Thoracic aorta (tissue), 2 donors: ENCODE measurements around the gene GNAL. TPM values are rescaled to one million over a fixed set of nuclear protein-coding genes. Genes with fewer than 3 reads are reported as not detected.

Experiments used
- ATAC-seq: fragments of 150-250 bp; one replicate; pipeline ENCODE4 v1.8.0; 2017; ENCODE audit warnings: low read depth; ENCODE audit not compliant: insufficient number of reproducible peaks, low FRiP score
- DNase-seq: peaks from one replicate; pipeline ENCODE4 v3.0.0-alpha.2; 2020; ENCODE audit warnings: low spot score
- H3K27ac ChIP-seq, 2 donors: fragments of 200-600 bp; sonication (generic); 1 replicate in 1 of 2; 2 replicates in 1 of 2; pipeline ENCODE4 v1.5.1; 2016; ENCODE audit warnings: mild to moderate bottlenecking in 2 of 2, moderate library complexity in 2 of 2
- H3K27me3 ChIP-seq: fragments of 200-600 bp; sonication (generic); replicated peaks from 2 replicates; pipeline ENCODE4 v1.6.0; 2016; ENCODE audit warnings: mild to moderate bottlenecking; ENCODE audit not compliant: insufficient read depth
- H3K36me3 ChIP-seq: fragments of 200-600 bp; sonication (generic); one replicate; pipeline ENCODE4 v1.5.1; 2016
- H3K4me1 ChIP-seq, 2 donors: fragments of 200-600 bp; sonication (generic); 1 replicate in 1 of 2; 2 replicates in 1 of 2; pipeline versions ENCODE4 v1.5.1 to v1.6.0; 2016; ENCODE audit warnings: low read depth in 2 of 2, mild to moderate bottlenecking in 1 of 2; ENCODE audit not compliant: control insufficient read depth in 1 of 2
- H3K4me3 ChIP-seq: fragments of 200-600 bp; sonication (generic); 2 replicates; pipeline ENCODE4 v1.5.1; 2016; ENCODE audit warnings: mild to moderate bottlenecking
- H3K9me3 ChIP-seq: fragments of 200-600 bp; sonication (generic); 2 replicates; pipeline ENCODE4 v1.5.1; 2016
- CTCF ChIP-seq: fragments of 200-600 bp; sonication (generic); IDR thresholded peaks from one replicate; pipeline ENCODE4 v1.5.1; 2019; ENCODE audit warnings: antibody characterized with exemption
- total RNA-seq, 2 donors: library from RNA; depleted of rRNA; stranded (reverse); fragments of >200 nt; gene quantifications; one replicate each; pipeline versions ENCODE4 v1.1.0 to v1.2.3, GENCODE V29; 2016

GNAL gene
- total RNA-seq, 2 donors from 2014 or later, result 4.2 to 20.4 TPM

GRCh38 chr18:11658989-11659388 lies 30.1 kb upstream of the GNAL start:
- ATAC-seq, result no peak
- Histone ChIP-seq H3K9me3 (no peaks in the 10 kb centered on the region), H3K27ac (no peak overlapping the region), H3K36me3 (no peaks in the 10 kb centered on the region), H3K4me1 (no peaks in the 10 kb centered on the region), H3K27me3 (no peaks in the 10 kb centered on the region), H3K4me3 (no peak overlapping the region)
- TF ChIP-seq CTCF, result no peak
- DNase-seq, result no peak

- H3K36me3 ChIP-seq, result no peaks in the 10 kb centered on the region
- no peak for TF ChIP-seq CTCF
- no peaks in the 10 kb centered on the region for H3K27me3 ChIP-seq
- H3K9me3 ChIP-seq, result no peaks in the 10 kb centered on the region
- H3K27ac ChIP-seq, result no peak overlapping the region
- DNase-seq (no peak), ATAC-seq (no peak)
- H3K4me3 ChIP-seq, result no peak overlapping the region
- H3K4me1 ChIP-seq, result no peaks in the 10 kb centered on the region
Observed at GRCh38 chr18:11660691-11661090, 28.4 kb upstream of the GNAL start.

GRCh38 chr18:11661430-11661829 lies 27.6 kb upstream of the GNAL start:
- DNase-seq (no peak), ATAC-seq (no peak)
- H3K27ac ChIP-seq, result no peak overlapping the region
- TF ChIP-seq CTCF, result no peak
- no peaks in the 10 kb centered on the region for H3K27me3 ChIP-seq
- no peaks in the 10 kb centered on the region for H3K36me3 ChIP-seq
- no peaks in the 10 kb centered on the region for H3K9me3 ChIP-seq
- H3K4me3 ChIP-seq, result no peak overlapping the region
- no peaks in the 10 kb centered on the region for H3K4me1 ChIP-seq

- H3K4me3 ChIP-seq, result no peak overlapping the region
- no peak overlapping the region for H3K27ac ChIP-seq
- no peak for TF ChIP-seq CTCF
- H3K27me3 ChIP-seq, result no peaks in the 10 kb centered on the region
- ATAC-seq, result no peak
- no peaks in the 10 kb centered on the region for H3K36me3 ChIP-seq
- H3K4me1 ChIP-seq, result no peaks in the 10 kb centered on the region
- no peak for DNase-seq
- H3K9me3 ChIP-seq, result no peaks in the 10 kb centered on the region
Observed at GRCh38 chr18:11663439-11664029, 25.5 kb upstream of the GNAL start.

GRCh38 chr18:11664286-11664685 lies 24.8 kb upstream of the GNAL start:
- ATAC-seq, result no peak
- no peak for DNase-seq
- Histone ChIP-seq H3K9me3 (no peaks in the 10 kb centered on the region), H3K27me3 (no peaks in the 10 kb centered on the region), H3K4me3 (no peak overlapping the region), H3K36me3 (no peaks in the 10 kb centered on the region), H3K27ac (no peak overlapping the region), H3K4me1 (peaks cover 0 to 3% of the 10 kb centered on the region in 2 donors)
- no peak for TF ChIP-seq CTCF
